ENCODE data around the gene FBLN7.
A peak's percentile ranks its signal among the peaks of the same experiment; 100 is the strongest.
"Not testable (repeated sequence)": the region's sequence is repeated elsewhere in the genome, so short reads cannot be mapped to it uniquely, and the experiment has no call there.

FBLN7 gene

DNA sequence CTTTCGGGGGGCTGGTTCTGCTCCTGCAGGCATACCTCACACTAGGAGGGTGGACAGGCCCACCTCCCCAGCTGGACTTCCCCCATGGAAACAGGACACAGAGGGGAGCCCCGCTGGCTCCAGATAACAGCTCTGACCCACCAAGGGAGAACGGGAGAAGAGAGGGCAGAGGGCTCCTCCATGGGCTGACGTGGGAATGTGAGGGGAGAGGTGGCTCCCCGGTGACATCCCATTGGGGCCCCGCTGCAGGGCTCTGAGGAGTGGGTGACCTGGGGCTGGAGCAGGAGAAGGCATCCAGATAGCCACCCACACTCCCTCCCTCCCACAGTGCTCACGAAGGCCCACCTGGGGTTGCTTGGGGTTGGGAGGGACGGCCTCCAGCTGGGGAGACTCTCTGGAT is 45.9 kb downstream of the FBLN7 start:
- no peak for DNase-seq (ENCODE audit: low read depth)

GRCh38 chr2:112185131-112185530 is 46.9 kb downstream of the FBLN7 start:
- no peak for DNase-seq (ENCODE audit: low read depth)

DNA sequence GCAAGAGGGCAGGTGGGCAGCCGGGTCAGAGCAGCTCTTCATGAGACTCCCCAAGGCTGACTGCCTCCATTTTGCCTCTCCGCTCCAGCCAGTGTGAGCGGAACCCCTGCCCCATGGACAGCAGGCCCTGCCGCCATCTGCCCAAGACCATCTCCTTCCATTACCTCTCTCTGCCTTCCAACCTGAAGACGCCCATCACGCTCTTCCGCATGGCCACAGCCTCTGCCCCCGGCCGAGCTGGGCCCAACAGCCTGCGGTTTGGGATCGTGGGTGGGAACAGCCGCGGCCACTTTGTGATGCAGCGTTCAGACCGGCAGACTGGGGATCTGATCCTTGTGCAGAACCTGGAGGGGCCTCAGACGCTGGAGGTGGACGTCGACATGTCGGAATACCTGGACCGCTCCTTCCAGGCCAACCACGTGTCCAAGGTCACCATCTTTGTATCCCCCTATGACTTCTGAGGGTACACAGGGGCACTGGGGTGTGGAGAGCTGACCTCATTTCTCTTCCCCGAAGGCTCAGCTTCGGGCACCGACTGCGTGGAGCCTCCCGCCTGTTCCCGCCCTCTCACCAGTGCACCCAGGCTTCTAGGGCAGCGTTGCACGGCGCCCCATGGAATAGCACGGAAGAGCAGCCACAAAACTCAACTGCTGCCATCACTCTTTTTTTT is 49.0 kb downstream of the FBLN7 start:
- DNase-seq (ENCODE audit: low read depth), result no peak

- peak; percentile 60 for DNase-seq (ENCODE audit: low read depth)
Observed at GRCh38 chr2:112187805-112188596, 49.8 kb downstream of the FBLN7 start.

DNA sequence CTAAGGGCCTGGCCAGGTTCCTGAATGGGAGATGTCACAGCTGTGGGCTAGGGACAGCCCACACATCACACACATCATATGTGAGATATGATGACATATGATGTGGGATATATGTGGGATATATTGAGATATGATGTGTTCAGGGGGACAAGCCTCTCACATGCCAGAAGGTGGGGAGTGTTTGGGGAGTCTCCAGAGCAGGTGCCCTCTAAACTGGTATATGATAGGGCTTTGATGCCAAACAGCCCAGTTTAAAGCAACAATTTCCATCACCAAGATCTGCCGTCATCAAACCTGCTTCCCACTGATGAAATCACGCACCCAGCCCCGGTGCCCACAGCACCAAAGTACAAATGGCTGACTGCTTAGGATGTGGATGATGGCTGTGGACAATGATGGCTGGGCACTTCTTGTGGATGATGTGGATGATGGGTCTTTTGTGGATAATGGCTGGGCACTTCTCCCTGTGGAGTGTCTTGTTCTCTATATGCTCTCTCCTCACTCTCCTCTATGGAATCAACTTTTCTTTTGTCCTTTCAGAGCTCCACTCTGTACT is 50.9 kb downstream of the FBLN7 start:
- no peak for DNase-seq (ENCODE audit: low read depth)

GRCh38 chr2:112194028-112194427 is 55.8 kb downstream of the FBLN7 start:
- DNase-seq (ENCODE audit: low read depth), result no peak

- DNase-seq (ENCODE audit: low read depth), result no peak
Observed at GRCh38 chr2:112194482-112194881, 56.3 kb downstream of the FBLN7 start.

DNA sequence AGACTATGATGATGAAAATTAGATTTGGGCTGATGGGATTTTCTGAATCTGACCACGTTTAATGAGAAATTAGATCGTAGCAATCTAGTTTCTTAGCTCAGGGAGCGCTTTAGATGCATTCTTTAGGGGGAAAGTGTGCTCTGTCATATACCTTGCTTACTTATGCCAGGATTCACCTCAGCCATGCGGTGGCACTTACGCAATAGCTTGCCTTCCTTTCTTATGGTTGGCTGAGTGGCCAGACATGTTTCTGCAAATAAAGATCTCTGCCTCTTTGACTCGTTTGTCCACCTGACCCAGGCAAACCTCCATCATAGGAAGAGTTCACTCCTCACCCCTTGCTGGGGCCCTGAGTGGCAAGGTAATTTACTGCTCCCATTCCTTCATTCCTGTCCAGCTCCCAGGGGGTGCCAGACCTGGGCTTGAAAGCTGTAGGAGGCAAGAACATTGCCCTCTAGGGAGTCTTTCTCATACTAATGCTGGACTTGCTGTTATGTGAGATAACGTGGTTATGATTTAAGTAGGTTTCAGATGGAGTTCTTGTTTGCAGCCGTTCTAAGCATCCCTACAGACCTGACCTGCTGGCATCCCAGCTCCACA is 57.1 kb downstream of the FBLN7 start:
- DNase-seq (ENCODE audit: low read depth), result no peak

DNA sequence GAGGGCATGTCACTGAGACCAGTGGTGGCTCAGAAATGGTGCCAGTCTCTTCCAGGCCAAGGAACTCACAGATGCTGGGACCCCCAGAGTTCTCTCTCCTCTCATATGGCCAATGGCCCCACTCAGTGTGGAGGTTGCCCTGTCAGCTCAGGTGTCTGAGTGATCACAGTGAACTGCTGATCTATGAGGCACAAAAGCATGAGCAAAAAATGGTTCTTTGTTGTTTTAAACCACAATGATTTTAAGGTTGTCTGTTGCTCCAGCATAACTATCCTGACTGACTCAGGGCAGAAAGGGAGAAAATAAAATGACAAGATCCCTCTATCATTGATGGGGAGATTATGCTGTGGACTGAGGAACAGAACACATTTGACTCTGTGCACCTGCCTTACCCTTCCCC is 57.8 kb downstream of the FBLN7 start:
- DNase-seq (ENCODE audit: low read depth), result no peak

- no peak for DNase-seq (ENCODE audit: low read depth)
Observed at GRCh38 chr2:112197868-112198267, 59.7 kb downstream of the FBLN7 start.

- no peak for DNase-seq (ENCODE audit: low read depth)
Observed at GRCh38 chr2:112198780-112199179, 60.6 kb downstream of the FBLN7 start.

- DNase-seq (ENCODE audit: low read depth), result no peak
Observed at GRCh38 chr2:112199188-112199587, 61.0 kb downstream of the FBLN7 start.

- no peak for DNase-seq (ENCODE audit: low read depth)
Observed at GRCh38 chr2:112201696-112202430, 63.7 kb downstream of the FBLN7 start.

- DNase-seq (ENCODE audit: low read depth), result no peak
Observed at GRCh38 chr2:112204411-112204810, 66.2 kb downstream of the FBLN7 start.

GRCh38 chr2:112207905-112208304 is 69.7 kb downstream of the FBLN7 start:
- DNase-seq (ENCODE audit: low read depth), result not testable (repeated sequence)

DNA sequence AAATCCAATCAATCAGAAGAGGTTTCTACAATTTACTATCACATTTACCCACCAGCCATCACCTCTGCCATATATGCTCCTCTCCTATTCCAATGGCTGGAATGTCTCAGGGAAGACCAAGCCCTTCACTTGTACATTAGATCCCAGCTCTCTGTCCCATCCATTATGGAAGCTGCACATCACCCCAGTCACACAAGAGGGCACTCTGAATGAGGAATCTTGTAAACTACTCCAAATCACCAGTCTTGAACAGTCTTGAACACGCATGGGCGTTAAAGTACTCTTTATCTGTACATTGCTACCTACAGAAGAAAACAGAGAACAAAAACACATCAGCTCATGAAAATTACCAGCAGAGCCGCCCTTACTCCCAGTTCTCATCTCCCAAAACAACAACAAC is 78.0 kb downstream of the FBLN7 start:
- no peak for DNase-seq (ENCODE audit: low read depth)

- DNase-seq (ENCODE audit: low read depth), result no peak
Observed at GRCh38 chr2:112217854-112218253, 79.7 kb downstream of the FBLN7 start.

DNA sequence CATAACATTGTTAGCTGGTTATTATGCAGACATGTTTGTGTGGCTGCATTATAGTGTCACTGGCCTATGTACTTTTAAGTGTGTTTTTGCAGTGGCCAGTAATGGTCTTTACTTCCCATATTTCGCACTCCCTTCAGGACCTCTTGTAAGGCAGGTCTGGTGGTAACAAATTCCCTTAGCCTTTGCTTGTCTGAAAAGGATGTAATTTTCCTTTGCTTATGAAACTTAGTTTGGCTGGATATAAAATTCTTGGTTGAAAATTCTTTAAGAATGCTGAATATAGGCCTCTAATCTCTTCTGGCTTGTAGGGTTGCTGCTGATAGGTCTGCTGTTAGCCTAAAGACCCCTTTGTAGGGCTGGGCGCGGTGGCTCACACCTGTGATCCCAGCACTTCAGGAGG is 82.0 kb downstream of the FBLN7 start:
- no peak for DNase-seq (ENCODE audit: low read depth)

DNA sequence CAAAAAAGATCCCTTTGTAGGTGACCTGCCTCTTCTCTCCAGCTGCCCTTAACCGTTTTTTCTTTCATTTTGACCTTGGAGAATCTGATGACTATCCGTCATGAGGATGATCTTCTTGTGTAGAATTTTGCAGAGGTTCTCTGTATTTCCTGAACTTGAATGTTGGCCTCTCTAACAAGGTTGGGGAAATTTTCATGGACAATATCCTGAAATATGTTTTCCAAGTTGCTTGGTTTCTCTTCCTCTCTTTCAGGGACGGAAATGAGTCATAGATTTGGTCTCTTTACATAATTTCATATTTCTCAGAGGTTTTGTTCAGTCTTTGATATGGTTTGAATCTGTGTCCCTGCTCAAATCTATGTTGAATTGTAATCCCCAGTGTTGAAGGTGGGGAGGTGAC is 82.6 kb downstream of the FBLN7 start:
- no peak for DNase-seq (ENCODE audit: low read depth)

DNA sequence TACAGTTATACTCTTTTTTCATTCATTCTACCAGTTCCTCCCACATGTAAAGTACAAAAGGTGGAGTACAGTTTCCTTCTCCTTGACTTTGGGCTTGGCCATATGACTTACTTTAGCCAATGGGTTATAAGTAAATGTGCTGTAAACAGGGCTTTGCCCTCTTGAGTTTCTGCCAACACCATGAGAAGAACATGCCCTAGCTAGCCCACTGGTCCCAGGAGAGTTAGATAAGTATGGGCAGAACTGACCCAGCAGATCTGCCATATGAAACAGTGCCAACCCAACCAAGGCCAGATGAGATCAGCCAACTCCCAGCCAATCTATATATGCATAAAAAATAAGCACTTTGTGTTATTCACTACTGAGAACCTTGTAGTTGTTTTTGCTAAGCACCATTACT is 91.2 kb downstream of the FBLN7 start:
- no peak for DNase-seq (ENCODE audit: low read depth)

GRCh38 chr2:112230371-112230770 is 92.2 kb downstream of the FBLN7 start:
- no peak for DNase-seq (ENCODE audit: low read depth)
